Cardiac muscle cell (in vitro differentiated cells and primary cell): Measurements from ENCODE around the gene CHST8. TPM values are rescaled to one million over a fixed set of nuclear protein-coding genes. Genes with fewer than 3 reads are reported as not detected.

Experiments
- DNase-seq, 2 donors: peaks; one replicate each; pipeline versions ENCODE4 v3.0.0 to v3.0.0-alpha.2; 2010 to 2017; ENCODE audit warnings: low read depth in 1 of 2, low spot score in 1 of 2
- H3K27ac ChIP-seq: fragments of 200-600 bp; sonication (generic); 2 replicates; pipeline ENCODE4 v1.5.1; 2016
- H3K27me3 ChIP-seq: fragments of 200-600 bp; sonication (generic); 2 replicates; pipeline ENCODE4 v1.6.0; 2016; ENCODE audit warnings: control low read depth
- H3K36me3 ChIP-seq: fragments of 200-600 bp; sonication (generic); 2 replicates; pipeline ENCODE4 v1.5.1; 2016; ENCODE audit warnings: control low read depth
- H3K4me1 ChIP-seq: fragments of 200-600 bp; sonication (generic); 2 replicates; pipeline ENCODE4 v1.8.1; 2017; ENCODE audit warnings: low read depth, mild to moderate bottlenecking, mixed run types
- H3K4me3 ChIP-seq: fragments of 200-600 bp; sonication (generic); 2 replicates; pipeline ENCODE4 v1.5.1; 2016; ENCODE audit warnings: mild to moderate bottlenecking
- H3K9me3 ChIP-seq: fragments of 200-600 bp; sonication (generic); 2 replicates; pipeline ENCODE4 v1.5.1; 2017; ENCODE audit warnings: low read depth, mild to moderate bottlenecking, control low read depth
- CTCF ChIP-seq: IDR thresholded peaks from 2 replicates; pipeline ENCODE4 v1.5.1; 2012; ENCODE audit warnings: low read depth, mild to moderate bottlenecking, low read length
- polyA plus RNA-seq: library from polyadenylated mRNA; unstranded; fragments of >200 nt; fragmentation: Nextera tagmentation; extraction: Ambion mirVana; gene quantifications from 2 replicates; pipeline ENCODE4 v1.2.1, GENCODE V29; 2016
- total RNA-seq: library from RNA; depleted of rRNA; stranded (reverse); fragments of >200 nt; gene quantifications from 2 replicates; pipeline ENCODE4 v1.2.3, GENCODE V29; 2016

Gene CHST8
- total and polyA plus RNA-seq, 2 experiments from 2014 or later = 0.84 to 0.89 TPM

- Histone ChIP-seq H3K27ac (no peak overlapping the region), H3K4me1 (no peaks in the 10 kb centered on the region), H3K36me3 (no peaks in the 10 kb centered on the region), H3K27me3 (no peaks in the 10 kb centered on the region), H3K9me3 (no peaks in the 10 kb centered on the region), H3K4me3 (no peak overlapping the region)
- DNase-seq = no peak
- TF ChIP-seq CTCF = no peak
Observed at GRCh38 chr19:33580645-33581037, 41.1 kb upstream of the CHST8 start.

- no peak for TF ChIP-seq CTCF
- Histone ChIP-seq H3K27ac (no peak overlapping the region), H3K36me3 (no peaks in the 10 kb centered on the region), H3K27me3 (no peaks in the 10 kb centered on the region), H3K4me3 (no peak overlapping the region), H3K4me1 (no peaks in the 10 kb centered on the region), H3K9me3 (no peaks in the 10 kb centered on the region)
- no peak for DNase-seq
Observed at GRCh38 chr19:33582914-33583313, 38.8 kb upstream of the CHST8 start.

GRCh38 chr19:33587150-33587549, 34.6 kb upstream of the CHST8 start:
- no peak overlapping the region for H3K27ac ChIP-seq
- no peaks in the 10 kb centered on the region for H3K36me3 ChIP-seq
- H3K4me3 ChIP-seq = no peak overlapping the region
- H3K9me3 ChIP-seq = no peaks in the 10 kb centered on the region
- H3K4me1 ChIP-seq = no peaks in the 10 kb centered on the region
- no peaks in the 10 kb centered on the region for H3K27me3 ChIP-seq
- DNase-seq = no peak
- TF ChIP-seq CTCF = no peak

GRCh38 chr19:33590224-33590623, 31.5 kb upstream of the CHST8 start:
- Histone ChIP-seq H3K4me3 (no peak overlapping the region), H3K36me3 (no peaks in the 10 kb centered on the region), H3K27me3 (no peaks in the 10 kb centered on the region), H3K9me3 (no peaks in the 10 kb centered on the region), H3K4me1 (no peaks in the 10 kb centered on the region), H3K27ac (no peak overlapping the region)
- no peak for TF ChIP-seq CTCF
- no peak for DNase-seq

- Histone ChIP-seq H3K4me3 (no peak overlapping the region), H3K9me3 (no peaks in the 10 kb centered on the region), H3K36me3 (no peaks in the 10 kb centered on the region), H3K27me3 (no peaks in the 10 kb centered on the region), H3K4me1 (no peaks in the 10 kb centered on the region), H3K27ac (no peak overlapping the region)
- no peak for TF ChIP-seq CTCF
- no peak for DNase-seq
Observed at GRCh38 chr19:33595783-33596182, 26.0 kb upstream of the CHST8 start.

- no peak for TF ChIP-seq CTCF
- Histone ChIP-seq H3K27ac (no peak overlapping the region), H3K4me3 (no peak overlapping the region), H3K9me3 (no peaks in the 10 kb centered on the region), H3K4me1 (no peaks in the 10 kb centered on the region), H3K36me3 (no peaks in the 10 kb centered on the region), H3K27me3 (no peaks in the 10 kb centered on the region)
- DNase-seq = no peak
Observed at GRCh38 chr19:33601583-33601982, 20.2 kb upstream of the CHST8 start.
